HG02623 (cell line): Measurements from ENCODE around the gene BCKDK.
A peak's percentile ranks its signal among the peaks of the same experiment; 100 is the strongest.

ENCODE experiments used
- ATAC-seq: cut with Tn5 transposase; IDR thresholded peaks from one replicate; pipeline ENCODE4 v1.9.1; 2021; ENCODE audit warnings: moderate library complexity; ENCODE audit not compliant: unreplicated experiment

BCKDK gene

GRCh38 chr16:31108035-31108793 is at the start of gene BCKDK:
Gene BCKDK (plus strand): TSS chr16:31108386. CDS start chr16:31109224, 838 bp downstream.
- ATAC-seq, result peak; percentile 78

GRCh38 chr16:31061126-31061812 is 46.9 kb upstream of the BCKDK start:
- ATAC-seq, result no peak

- no peak for ATAC-seq
Measured at GRCh38 chr16:31061813-31062440, 46.3 kb upstream of the BCKDK start.

GRCh38 chr16:31063495-31063842 is 44.7 kb upstream of the BCKDK start:
- no peak for ATAC-seq

- ATAC-seq, result no peak
Measured at GRCh38 chr16:31063843-31064611, 44.2 kb upstream of the BCKDK start.

- ATAC-seq, result no peak
Measured at GRCh38 chr16:31064882-31065461, 43.2 kb upstream of the BCKDK start.

GRCh38 chr16:31067342-31067741 is 40.8 kb upstream of the BCKDK start:
- ATAC-seq, result no peak

GRCh38 chr16:31071861-31072260 is 36.3 kb upstream of the BCKDK start:
- no peak for ATAC-seq

GRCh38 chr16:31072540-31073141 is 35.5 kb upstream of the BCKDK start:
- ATAC-seq, result no peak

GRCh38 chr16:31073142-31073969 is 34.8 kb upstream of the BCKDK start:
- ATAC-seq, result peak; percentile 47

- peak; percentile 59 for ATAC-seq
Measured at GRCh38 chr16:31073970-31074813, 34.0 kb upstream of the BCKDK start, which contains the start of the genes ZNF646 and ZNF668. Gene ZNF646 (plus strand): TSS chr16:31074422. CDS start chr16:31076325, 1,903 bp downstream. Gene ZNF668 (minus strand): TSS chr16:31074240. CDS start chr16:31064459, 9,781 bp downstream.

- no peak for ATAC-seq
Measured at GRCh38 chr16:31074814-31075183, 33.4 kb upstream of the BCKDK start.

- no peak for ATAC-seq
Measured at GRCh38 chr16:31076319-31076718, 31.9 kb upstream of the BCKDK start.

GRCh38 chr16:31077024-31077423 is 31.2 kb upstream of the BCKDK start:
- ATAC-seq, result no peak

GRCh38 chr16:31077592-31078396 is 30.4 kb upstream of the BCKDK start:
- ATAC-seq, result no peak

- ATAC-seq, result no peak
Measured at GRCh38 chr16:31078597-31079341, 29.4 kb upstream of the BCKDK start.

GRCh38 chr16:31079342-31079944 is 28.7 kb upstream of the BCKDK start:
- ATAC-seq, result no peak
